Hair follicle dermal papilla cell (primary cell): ENCODE data around the gene ZNF738. TPM values are rescaled to one million over a fixed set of nuclear protein-coding genes. Genes with fewer than 3 reads are reported as not detected.

ENCODE experiments used
- total RNA-seq: library from RNA; depleted of rRNA; stranded (reverse); fragments of >200 nt; gene quantifications from 2 replicates; pipeline ENCODE4 v1.2.3, GENCODE V29; 2012

ZNF738 gene
- 2.7 and 3.1 TPM in 2 replicates for total RNA-seq

GRCh38 chr19:21358768-21359451, at the start of gene ZNF738:
ZNF738 (plus strand) TSS chr19:21359000; CDS start chr19:21359141, 141 bp downstream.

DNA sequence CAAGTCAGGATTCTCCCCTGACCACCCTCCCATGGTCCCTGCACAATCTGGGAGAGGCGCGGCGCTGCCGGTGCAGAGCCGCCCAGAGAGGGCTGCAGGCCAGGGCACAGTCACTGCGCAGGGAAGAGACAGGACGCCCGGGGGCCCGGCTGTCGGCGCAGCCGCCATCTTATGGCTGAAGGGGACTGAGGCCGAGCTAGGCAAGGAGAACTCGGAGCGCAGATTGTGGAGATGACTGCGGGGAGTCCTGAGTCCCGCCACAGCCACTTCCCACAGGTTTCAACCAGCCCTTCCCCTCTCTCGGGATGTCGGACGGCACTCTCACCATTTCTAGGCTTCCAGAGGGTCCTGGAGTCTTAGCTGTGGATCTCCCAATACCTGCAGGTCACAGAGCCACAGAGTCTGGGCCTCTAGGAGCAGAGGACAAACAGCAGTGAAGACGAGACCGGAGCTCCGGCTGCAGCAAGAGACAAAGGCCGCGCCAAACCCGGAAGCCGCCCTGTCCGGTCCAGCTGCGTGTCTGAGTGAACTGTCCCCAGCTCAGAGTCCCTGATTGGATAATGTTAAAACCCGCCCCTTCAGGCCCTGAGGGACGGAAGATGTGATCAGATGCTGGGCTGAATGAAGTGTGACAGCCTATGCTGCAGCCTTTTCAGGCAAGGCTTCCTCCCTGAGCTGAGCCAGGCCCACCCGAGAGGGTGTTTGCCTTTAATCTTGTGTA, 29.8 kb upstream of the ZNF738 start, which contains the start of gene ZNF708:
TSS of gene ZNF708 (minus strand) at position 526 of the 721 bp plus-strand sequence. CDS start at position 328, 198 bp downstream.

DNA sequence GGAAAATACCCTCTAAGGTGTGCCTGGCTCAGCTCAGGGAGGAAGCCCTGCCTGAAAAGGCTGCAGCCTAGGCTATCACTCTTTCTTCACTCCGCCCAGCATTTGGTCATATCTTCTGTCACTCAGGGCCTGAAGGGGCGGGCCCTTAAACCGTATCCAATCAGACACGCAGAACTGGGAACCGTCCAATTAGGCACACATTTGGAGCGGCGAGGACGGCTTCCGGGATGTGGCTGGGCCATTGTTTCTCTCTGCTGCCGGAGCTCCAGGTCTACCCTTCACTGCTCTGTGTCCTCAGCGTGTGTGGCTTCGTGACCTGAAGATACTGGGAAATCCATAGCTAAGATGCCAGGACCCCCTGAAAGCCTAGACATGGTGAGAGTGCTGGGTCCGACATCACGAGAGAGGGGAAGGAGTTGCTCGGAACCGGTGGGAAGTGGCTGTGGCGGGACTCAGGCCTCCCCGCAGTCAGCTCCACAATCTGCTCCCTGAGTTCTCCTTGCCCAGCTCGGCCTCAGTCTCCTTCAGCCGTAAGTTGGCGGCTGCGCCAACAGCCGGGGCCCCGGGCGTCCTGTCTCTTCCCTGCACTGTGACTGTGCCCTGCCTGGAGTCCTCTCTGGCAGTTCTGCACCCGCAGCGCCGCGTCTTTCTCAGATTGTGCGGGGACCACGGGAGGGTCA, 38.2 kb downstream of the ZNF738 start, which contains the start of gene ZNF493:
TSS of gene ZNF493 (plus strand) at position 241 of the 680 bp plus-strand sequence. CDS start at position 346, 105 bp downstream.

Other genes with a start within 250 kb of the ZNF738 start
- gene ZNF431, start 217.0 kb upstream of the ZNF738 start, total RNA-seq, result 4.4 and 5.5 TPM in 2 replicates
- gene ZNF708, start 29.6 kb upstream of the ZNF738 start, total RNA-seq, result 5.5 and 7.6 TPM in 2 replicates
- gene ZNF493, start 38.1 kb downstream of the ZNF738 start, total RNA-seq, result 13.8 and 17.0 TPM in 2 replicates
- gene ZNF429, start 146.6 kb downstream of the ZNF738 start, total RNA-seq, result 5.0 and 6.2 TPM in 2 replicates